K562 treated with DMSO at 1 percent for 12 hours (cell line): ENCODE results near the gene RBPJ. TPM values are rescaled to one million over a fixed set of nuclear protein-coding genes. Genes with fewer than 3 reads are reported as not detected.

Source experiments
- total RNA-seq: library from RNA; unstranded; fragments of 300-600 nt; gene quantifications from 2 replicates; pipeline ENCODE4 v1.2.3, GENCODE V29; 2022; ENCODE audit not compliant: insufficient read depth

The RBPJ gene
- 6.1 and 21.5 TPM in 2 replicates for total RNA-seq

DNA sequence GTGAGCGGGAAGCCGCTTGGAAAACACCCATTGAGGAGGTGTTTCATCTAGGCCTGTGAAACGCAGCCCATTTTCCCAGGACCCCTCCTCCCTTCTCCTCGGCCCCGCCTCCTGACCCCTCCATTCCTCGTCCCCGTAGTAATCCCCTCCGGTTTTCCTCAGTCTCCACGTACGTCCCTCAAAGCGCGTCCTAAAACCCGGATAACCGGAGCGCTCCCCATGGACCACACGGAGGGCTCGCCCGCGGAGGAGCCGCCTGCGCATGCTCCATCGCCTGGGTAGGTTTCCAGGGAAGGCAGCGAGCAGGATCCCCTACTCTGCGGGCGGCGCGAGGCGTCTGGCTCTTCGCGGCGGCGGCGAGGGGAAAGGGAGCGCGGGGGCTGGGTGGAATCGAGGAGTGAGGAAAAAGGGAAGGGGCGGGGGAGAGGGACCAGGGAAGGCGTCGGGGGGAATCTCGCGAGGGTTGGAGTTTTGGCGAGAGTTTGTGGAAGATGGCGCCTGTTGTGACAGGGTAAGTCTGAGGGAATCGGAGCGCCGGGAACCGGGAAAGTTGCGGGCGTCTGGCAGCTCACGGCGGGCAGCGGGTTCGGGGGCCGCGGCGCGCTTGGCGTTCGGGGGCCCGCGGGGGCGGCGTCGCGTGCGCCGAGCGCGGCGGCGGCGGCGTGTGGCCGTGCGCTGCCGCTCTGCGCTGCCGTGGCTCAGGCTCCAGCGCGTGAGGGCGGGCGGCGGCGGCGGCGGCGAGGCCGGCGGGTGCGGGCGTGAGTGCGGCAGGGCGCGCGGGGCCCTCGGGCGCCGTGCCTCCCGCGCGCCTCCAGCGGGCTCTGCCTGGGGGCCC lies at the start of gene RBPJ:
RBPJ (plus strand) TSS at position 477 of the 835 bp plus-strand sequence; CDS start at position 492, 15 bp downstream.

Other genes starting within 250 kb of the RBPJ start
- gene CCKAR, start 169.5 kb downstream of the RBPJ start, total RNA-seq: not detected in 2 replicates